ENCODE data around the gene SYMPK.

GRCh38 chr19:45878043-45878794 lies 15.3 kb upstream of the SYMPK start:
- TF ChIP-seq CTCF (conservative IDR thresholded peaks at IDR 0.05; ENCODE audit: low read length) = no peak
- no peak for TF ChIP-seq EZH2phosphoT487 (IDR thresholded peaks at IDR 0.05; ENCODE audit: borderline replicate concordance, low read depth, low read length)

Data from OCI-LY7 (cell line).